HG03460 (cell line): ENCODE data around the gene TST.

Source experiments
- ATAC-seq: cut with Tn5 transposase; IDR thresholded peaks from one replicate; pipeline ENCODE4 v1.9.1; 2021; ENCODE audit not compliant: unreplicated experiment

The TST gene

GRCh38 chr22:37019309-37020191, at the start of gene TST, which contains the start of gene MPST:
Gene TST, minus strand, starts transcription at chr22:37019447. Its CDS starts 715 bp downstream, at chr22:37018732.
Gene MPST, plus strand, starts transcription at chr22:37019742. Its CDS starts 95 bp downstream, at chr22:37019837.
- peak; percentile 57 for ATAC-seq

- ATAC-seq, result no peak
Measured at GRCh38 chr22:37068859-37069258, 49.6 kb upstream of the TST start.

GRCh38 chr22:37067428-37067827, 48.2 kb upstream of the TST start:
- no peak for ATAC-seq

GRCh38 chr22:37065961-37066360, 46.7 kb upstream of the TST start:
- no peak for ATAC-seq

- ATAC-seq, result no peak
Measured at GRCh38 chr22:37065180-37065579, 45.9 kb upstream of the TST start.

GRCh38 chr22:37064553-37064952, 45.3 kb upstream of the TST start:
- no peak for ATAC-seq

GRCh38 chr22:37063431-37064420, 44.5 kb upstream of the TST start:
- no peak for ATAC-seq

- ATAC-seq, result no peak
Measured at GRCh38 chr22:37062702-37063381, 43.6 kb upstream of the TST start.

- ATAC-seq, result no peak
Measured at GRCh38 chr22:37062376-37062675, 43.1 kb upstream of the TST start.

- ATAC-seq, result no peak
Measured at GRCh38 chr22:37061611-37062375, 42.5 kb upstream of the TST start.

GRCh38 chr22:37060801-37061610, 41.8 kb upstream of the TST start:
- no peak for ATAC-seq

- no peak for ATAC-seq
Measured at GRCh38 chr22:37059876-37060449, 40.7 kb upstream of the TST start.

GRCh38 chr22:37058917-37059701, 39.9 kb upstream of the TST start:
- no peak for ATAC-seq

GRCh38 chr22:37057796-37058510, 38.7 kb upstream of the TST start:
- no peak for ATAC-seq

- ATAC-seq, result no peak
Measured at GRCh38 chr22:37057226-37057625, 38.0 kb upstream of the TST start.

GRCh38 chr22:37056246-37056645, 37.0 kb upstream of the TST start:
- no peak for ATAC-seq

- no peak for ATAC-seq
Measured at GRCh38 chr22:37054600-37055365, 35.5 kb upstream of the TST start.
